Forelimb muscle (tissue), 1 donor: ENCODE measurements around the gene HDLBP. TPM values are rescaled to one million over a fixed set of nuclear protein-coding genes. Genes with fewer than 3 reads are reported as not detected.
"Not testable (repeated sequence)": the region's sequence is repeated elsewhere in the genome, so short reads cannot be mapped to it uniquely, and the experiment has no call there.

ENCODE experiments used
- DNase-seq: peaks from one replicate; pipeline ENCODE4 v3.0.0-alpha.2; 2013; ENCODE audit warnings: low read depth
- polyA plus RNA-seq: library from polyadenylated mRNA; unstranded; fragments of 120-200 nt; gene quantifications from one replicate; pipeline ENCODE4 v1.2.1, GENCODE V29; 2013; ENCODE audit not compliant: insufficient read length

The HDLBP gene
- polyA plus RNA-seq, 1 donor: 339 TPM

DNA sequence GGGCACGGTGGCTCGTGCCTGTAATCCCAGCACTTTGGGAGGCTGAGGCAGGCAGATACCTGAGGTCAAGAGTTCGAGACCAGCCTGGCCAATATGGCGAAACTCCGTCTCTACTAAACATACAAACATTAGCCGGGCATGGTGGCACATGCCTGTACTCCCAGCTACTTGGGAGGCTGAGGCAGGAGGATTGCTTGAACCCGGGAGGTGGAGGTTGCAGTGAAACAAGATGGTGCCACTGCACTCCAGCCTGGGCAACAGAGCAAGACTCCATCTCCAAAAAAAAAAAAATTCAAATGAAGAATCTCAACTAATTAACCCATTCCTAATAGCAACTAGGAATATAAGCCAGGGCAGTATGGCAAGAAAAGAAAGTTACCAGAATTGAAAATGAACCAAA is 37.2 kb downstream of the HDLBP start:
- DNase-seq: not testable (repeated sequence)

DNA sequence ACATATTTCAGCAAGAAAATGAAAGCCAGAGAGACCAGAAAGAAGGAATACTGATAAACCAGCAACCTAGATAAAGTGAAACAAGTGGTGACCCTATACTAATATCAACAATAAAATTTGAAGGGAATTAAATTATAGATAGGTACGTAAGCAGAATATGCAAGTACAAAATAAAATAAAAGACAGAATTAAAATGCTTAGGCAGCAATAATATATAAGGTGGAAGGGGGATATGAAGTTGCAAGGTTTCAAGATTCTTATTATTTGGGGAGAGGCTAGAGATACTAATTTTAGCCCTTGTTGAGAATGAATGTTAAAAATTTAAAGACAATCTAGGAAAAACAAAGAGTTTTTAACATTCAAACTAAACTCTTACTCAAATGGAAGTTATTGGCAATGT is 39.6 kb downstream of the HDLBP start:
- DNase-seq: no peak

DNA sequence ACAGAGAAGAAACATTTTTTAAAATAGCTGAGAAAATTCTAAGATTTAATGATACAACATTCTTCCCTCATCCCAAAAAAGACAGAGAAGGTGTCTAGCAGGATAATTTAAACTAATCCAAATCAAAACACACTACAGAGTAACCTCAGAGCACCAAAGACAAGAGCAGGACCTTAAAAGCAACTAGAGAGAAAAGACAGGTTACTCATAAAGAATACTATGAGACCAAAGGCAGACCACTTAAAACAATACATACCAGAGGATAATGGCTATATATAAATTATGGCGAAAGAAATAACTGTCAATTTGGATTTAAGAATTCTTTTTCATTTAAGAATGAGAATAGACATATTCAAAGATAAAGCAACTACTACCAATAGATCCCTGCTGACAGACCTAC is 40.0 kb downstream of the HDLBP start:
- DNase-seq: no peak

DNA sequence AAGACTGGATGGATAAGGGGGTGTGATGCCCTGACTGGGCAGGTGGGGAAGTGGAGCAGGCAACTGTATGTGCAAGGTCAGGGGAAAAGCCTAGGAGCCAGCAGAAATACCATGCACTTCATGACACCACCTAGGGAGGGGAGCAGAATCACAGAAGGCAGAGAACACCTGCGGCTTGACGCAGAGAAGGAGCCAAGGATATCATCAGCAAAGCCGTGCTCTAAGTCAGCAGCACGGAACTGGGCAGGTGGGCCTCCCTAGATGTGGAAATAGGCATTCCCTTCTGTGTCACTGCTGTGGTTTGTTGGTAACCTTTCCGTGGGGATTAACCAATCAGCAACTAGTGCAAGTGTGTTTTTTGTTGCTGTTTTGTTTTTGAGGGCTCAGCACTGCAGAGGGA is 41.3 kb downstream of the HDLBP start:
- DNase-seq: no peak

DNA sequence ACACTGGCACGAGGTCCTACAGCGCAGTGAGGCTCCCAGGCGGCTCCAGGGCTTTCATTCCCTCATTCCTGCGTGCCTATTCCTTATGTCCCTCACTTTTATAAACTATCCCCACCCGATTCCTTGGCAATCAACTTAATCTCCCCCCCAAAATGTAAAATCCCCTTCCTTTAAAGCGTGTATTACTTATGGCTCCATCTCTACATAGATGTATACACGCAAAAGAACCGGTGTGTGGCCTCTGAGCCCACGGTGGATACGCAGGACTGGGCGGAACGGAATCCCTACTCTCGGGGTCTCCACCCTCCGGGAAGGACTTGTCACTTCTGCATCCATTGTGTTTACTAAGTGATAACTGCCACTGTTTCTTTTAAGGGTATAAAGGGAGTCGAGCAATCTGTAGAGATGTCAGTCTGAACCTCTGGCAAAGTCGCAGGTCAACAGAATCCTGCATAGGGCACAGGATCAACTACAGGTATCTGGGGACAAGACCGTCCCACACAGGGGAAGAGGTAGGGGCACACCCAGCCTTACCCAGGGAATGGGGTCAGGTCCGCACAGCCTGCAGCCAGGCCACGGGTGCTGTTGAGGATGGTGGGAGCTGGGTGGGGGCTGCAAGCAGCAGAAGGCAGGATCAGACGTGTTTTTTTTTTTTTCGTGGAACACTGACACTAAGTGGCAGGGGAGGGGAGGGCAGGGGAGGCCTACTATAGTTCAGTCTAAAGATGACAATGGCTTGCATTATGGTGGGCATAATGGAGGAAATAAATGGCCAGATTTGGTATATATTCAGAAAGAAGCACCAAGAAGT is 42.1 kb downstream of the HDLBP start:
- no peak for DNase-seq

DNA sequence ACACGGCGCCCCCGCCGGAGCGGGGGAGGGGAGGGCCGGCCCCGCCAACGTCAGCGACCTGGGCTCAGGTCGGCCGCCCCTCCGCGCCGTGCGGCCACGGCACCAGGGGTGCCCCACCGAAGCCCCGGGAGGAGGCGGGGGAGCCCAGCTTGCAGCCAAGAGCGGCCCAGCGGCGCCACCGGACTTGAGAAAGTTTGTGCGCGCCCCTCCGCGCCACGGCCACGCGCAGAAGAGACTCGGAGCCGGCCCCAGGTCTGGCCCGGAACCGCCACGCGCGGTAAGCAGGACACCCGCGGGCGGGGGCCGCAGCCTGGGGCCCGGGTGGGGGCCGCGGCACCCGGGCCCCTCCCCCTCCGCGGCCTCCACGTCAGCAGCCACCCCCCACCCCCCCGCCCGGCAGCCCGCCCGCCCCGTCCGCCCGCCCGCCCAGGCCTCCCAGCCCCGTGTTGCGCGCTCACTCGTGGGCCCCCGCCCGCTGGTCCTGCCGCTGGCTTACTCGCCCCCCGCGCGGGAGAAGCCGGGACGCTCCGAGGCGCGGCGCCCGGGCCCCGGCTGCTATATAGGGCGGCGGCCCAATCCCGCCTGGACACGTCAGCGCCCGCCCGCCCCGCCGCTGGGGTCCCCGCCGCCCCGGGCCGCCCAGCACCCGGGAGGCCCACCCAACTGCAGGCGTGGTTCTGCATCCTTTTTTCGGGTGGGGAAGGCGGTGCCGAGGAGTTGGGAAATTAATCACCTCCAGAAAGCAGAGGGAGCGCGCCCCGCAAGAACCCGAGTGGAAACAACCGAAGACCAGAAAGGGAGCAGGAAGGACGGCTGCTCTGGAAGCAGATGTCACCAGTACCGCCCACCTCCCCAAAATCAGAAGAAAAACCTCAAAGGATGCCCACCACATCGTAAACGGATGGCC is 42.9 kb downstream of the HDLBP start:
- DNase-seq: peak; percentile 28

DNA sequence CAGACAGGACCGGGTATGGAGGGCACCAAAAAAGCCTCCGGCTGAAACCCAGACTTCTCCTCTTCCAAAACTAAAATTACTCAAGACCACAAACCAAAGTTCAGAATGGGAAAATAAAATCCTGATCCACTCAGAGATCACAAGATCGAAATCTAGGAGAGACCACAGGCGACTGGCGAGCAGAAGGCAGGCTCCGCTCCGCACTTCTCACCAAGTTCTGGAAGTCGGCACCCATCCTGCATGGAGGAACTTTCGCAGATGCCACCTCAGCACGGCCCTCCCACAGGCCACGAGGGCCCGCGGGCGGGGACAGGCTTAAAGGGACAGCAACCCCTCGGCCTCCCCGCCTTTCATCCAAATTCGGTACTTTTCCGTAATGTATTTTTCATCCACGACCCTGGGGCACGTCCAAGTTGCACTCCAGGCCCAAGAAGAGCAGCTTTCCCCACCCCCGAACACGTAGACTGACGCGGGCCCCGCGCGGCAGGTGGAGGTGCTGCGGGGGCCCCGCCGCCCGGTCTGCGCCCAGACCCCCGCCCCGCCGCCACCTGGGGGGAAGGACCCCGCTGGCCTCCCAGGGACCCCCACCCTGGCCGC is 43.7 kb downstream of the HDLBP start:
- DNase-seq: peak; percentile 51

DNA sequence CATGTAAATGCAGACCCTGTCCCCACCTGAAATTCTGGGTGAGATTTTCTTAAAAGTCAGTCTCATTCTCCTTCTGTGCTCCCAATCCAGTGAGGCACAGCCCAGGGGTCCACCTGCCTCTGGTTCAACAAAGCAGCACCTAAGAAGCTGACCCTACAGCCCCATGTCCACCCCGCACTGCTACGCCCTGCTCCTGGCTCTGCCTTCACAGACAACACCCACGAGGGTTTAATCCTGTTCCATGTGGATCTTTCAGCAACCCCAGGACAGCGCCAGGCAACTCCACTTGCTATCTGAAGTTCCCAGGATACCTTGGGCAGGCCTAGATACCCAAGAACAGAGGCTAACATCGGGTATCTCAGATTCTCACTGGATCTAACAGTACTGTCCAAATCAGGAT is 44.9 kb downstream of the HDLBP start:
- no peak for DNase-seq

DNA sequence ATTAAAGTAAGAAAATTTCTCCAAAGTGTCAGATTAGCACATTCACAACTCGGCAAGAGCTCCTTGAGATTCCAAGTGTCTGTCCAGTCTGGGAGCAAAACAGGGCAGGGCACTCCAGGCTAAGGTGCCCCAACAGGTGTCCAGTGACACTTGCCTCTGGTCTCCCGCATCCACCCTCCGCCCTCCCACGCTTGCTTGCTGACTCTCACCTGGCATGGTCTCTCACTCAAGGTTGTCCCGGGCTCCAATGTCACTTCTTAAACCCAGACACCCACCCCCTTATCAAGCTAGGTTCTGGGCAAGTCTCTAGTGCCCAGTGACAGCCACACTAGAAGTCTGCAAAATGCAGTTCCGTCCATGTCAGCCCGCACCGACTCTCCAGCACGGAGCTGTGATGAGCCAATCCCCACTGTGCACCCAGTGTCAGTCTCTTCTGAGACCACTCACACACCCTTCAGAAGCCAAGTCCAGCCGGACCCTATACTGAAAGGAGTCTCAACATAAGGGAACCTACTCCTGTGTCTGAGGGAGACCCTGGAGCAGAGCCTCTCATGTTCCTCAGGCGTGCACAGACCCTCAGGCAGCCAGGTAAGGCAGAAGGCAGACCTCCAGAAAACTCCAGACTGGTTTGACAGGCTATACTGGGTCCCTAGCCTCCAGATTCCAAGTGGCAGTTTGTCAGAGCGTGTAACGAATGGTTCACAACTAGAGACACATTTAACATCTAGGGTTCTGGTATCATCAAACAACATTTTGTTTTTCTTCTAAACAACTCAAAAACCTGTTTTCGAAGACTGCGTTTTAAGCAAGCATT is 45.6 kb downstream of the HDLBP start:
- DNase-seq: no peak

DNA sequence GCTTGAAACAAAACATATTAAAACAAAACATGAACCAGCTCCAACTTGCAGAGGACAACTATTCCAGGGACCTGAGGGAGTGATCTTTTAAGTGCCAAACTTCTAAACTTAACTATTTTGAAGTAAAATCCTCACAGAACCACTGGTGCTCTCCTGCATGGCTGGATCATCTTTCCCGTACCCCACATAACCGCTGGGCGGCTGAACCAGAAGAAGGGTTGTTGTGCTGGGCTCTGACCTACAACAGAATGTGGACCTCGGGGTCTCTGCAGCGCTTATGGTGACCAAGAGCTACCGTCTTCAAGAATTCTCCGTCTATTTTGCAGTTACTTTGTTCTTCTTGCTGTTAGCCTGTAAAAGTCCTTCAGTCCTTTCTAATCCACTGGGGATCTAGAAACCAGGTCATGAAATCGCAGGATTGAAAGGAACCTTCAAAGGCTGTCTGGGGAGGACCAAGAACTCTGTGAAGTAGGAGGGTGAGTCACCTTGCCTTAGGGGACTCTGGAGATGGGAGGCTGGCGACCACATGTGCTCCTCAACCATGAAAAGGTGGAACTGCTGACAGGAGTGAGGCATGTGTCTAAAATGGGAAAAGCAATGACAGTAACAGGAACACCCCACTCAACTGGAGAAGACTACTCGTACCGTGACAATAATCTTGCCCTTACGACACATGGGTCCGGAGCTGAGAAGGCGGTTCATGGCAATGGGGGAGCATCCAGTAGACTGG is 46.6 kb downstream of the HDLBP start:
- DNase-seq: no peak

DNA sequence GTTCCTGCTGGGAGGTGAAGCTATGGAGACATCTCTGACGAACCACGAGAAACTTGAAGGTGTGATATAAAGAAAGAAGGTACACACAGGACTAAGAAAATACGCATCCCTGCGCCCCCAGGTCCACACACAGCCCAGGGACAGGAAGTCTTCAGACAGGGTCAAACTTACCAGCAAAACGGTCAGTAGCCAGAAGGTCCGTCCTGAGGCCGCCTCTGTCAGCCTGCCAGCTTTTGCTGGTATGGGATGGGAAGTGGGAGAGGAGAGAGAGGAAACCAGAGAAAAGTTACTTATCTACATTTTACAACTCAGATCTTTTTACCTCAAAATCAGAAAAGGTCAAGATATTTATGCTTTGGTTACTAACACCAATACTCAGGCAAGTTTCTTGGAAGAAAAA is 47.2 kb downstream of the HDLBP start:
- DNase-seq: no peak

DNA sequence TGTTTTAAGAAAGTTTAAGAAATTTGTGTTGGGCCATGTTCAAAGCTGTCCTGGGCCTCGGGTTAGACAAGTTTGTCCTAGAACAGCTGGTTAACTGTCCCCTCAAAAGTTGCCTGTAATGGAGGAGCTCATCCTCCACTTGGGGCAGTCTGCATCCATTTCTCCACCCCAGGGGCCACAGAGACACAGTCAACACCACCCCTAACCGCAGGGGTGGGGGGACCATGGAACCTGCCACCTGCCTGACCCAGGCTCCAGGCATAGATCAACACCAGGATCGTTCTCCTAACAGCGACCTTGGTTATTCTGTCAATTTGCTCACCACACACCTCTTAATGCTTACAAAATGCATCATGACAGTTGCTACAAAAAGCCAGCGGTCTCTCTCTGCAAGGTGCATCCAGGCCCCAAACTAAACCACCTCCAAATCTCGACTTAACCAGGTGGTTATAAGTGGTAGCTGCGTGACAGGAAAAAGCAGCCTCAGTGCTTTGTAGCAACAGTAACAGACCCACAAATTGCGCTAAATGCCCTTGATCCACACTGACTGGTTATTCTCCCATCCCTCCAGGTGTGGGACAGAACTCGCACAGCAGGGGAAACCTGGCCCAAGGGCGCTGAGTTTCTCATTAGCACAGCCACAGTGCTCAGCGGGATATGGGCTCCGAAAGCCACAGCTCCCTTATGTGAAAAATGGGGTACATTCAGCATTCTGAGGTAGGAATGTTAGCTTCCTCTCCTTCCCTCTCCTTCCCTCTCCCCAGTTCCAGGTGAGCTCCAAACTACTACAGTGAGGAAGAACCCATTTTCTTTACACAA is 48.0 kb downstream of the HDLBP start:
- DNase-seq: no peak

DNA sequence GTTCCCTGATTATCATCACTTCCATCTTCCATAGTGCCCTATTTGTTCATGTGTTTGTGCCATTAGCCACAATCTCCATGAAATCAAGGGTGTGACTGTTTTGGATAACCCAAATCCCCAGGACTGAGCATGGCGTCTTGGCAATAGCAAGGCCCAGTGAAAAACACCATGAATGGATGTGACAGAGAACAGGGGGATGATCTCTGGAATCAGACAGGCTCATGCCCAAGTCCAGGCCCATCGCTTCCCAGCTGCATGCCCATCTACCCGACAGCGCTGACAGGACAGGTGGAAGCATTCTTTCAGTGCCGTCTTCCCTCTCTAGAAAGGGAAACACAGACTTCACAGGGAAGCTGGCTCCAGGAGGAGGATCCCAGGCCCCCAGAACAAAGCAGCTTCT is 50.0 kb downstream of the HDLBP start:
- DNase-seq: no peak

DNA sequence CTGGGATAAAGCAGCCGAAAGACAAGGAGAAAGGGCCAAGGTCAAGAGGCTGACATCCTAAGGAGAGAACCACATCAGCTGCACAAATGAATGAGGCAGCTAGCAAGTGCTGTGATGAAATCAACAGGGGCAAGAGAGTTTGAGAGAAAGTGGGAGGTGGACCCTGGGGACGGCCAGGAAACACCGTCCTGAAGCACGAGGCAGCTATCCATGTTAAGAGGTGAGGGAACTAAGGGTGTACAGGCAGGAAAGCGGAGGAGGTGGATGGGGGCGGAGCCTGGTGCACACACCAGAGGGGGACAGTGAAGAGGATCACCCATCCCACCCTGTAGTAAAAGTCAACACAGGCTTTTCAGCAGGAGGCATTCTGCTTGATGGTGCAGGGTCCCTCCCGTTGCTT is 52.4 kb downstream of the HDLBP start:
- no peak for DNase-seq

DNA sequence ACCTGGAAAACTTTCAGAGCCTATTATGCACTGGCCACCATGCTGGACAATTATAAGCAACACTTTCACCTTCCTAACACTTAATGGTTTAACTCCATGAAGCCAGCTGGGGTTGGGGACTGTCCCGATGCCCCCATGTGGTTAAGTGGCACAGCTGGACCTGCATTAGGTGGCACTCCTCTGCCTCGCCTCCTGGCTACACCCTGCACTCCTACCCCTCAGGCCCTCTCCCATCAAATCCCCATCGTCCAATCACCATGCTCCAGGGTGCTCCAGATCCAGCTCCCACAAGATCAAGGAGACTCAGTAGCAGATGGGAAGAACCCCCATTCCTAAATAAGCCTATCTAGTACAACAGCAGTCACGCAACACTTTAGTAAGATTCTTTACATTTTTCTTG is 53.8 kb downstream of the HDLBP start:
- no peak for DNase-seq

DNA sequence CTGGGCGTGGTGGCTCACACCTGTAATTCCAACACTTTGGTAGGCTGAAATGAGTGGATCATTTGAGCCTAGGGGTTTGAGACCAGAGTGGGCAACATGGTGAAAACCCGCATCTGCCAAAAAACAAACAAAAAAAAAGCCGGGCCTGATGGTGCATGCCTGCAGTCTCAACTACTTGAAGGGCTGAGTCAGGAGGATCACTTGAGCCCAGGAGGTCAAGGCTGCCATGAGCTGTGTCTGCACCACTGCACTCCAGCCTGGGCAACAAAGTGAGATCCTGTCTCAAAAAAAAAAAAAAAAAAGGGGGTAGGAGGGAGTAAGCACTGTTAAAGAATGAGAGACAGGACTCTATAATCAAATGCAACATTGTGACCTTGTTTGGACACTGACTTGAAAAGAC is 54.6 kb downstream of the HDLBP start:
- no peak for DNase-seq

DNA sequence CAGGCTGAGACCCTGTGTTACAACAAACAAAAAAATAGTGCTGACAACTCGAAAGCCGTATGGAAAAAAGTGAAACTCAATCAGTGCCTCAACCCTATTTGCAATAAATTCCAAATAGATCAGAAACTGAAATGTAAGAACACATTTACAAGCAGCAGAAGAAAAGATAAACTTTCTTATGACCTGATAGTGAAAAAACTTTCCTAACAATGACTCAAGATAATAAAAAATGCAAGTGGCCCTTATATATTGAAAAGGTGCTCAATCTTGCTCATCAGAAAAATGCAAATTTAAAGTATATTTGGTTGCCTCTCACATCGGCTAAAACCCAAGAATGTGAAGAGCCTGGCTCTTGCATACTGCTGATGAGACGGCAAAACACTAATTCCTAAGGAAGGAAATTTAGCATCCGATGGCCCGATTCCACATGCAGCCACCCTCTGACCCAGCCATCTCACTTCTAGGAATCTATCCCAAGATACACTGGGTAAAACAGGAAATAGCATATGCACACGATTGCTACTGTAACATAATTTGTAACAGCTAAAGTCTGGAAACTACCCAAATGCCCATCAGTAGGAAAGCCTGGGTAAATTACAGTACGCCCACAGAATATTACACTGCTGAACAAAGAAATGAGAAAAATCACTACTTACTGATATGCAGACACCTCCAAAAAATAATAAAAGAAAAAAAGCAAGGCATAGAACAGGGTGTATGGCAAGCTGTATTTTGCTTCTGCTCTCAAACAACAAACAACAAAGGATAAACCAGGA is 56.8 kb downstream of the HDLBP start:
- DNase-seq: no peak

DNA sequence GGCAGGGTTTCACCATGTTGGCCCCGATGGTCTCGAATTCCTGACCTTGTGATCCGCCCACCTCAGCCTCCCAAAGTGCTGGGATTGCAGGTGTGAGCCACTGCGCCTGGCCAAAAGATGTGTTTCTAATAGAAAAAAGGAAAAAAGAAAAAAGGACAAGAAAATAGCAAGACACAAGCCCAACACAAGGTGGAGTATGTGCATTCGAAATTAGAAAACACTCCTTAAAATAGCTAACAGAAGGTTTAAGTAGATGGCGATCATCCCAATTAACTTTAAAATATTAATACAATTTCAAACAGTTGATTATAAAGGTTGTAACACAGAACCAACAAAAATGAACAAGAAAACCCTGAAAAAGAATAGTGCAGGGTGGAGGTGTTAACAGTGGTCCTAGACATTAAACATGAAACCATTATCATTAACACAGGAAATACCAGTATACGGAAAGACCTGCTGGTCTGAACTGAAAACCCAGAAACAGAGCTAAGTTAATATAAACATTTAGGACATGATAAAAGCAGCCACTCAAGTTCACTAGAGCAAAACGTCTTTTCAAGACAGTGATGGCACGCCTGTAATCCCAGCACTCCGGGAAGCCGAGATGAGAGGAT is 57.9 kb downstream of the HDLBP start:
- no peak for DNase-seq

DNA sequence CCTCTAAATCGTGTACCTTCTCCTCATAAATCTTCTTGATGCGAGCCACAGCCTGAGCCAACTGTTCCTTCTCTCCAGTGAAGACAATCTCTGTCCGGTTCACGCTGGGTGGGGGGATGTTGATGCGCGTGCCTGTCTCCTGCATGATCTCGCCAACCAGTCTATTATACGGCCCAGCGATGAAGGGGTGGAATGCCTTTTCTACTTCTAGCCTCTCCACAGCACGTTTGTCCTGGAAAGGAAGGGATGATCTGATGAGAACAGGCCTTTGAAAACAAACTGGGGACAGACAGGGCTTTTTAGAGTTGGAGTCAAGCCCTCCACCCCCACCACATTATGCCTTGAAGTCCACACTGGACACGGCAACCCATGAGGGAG is 59.3 kb downstream of the HDLBP start:
- DNase-seq: no peak
